Duodenal mucosa (tissue), 2 donors: ENCODE data around the gene INTS1.

Experiments
- H3K27ac ChIP-seq: one replicate; pipeline ENCODE4 v1.7.0; 2013; ENCODE audit warnings: low read depth, low read length
- H3K27me3 ChIP-seq, 2 donors: one replicate each; pipeline ENCODE4 v1.7.0; 2013; ENCODE audit warnings: low read length in 2 of 2, control low read depth in 1 of 2; ENCODE audit not compliant: insufficient read depth in 2 of 2, control insufficient read depth in 1 of 2
- H3K36me3 ChIP-seq, 2 donors: one replicate each; pipeline ENCODE4 v1.7.0; 2013; ENCODE audit warnings: low read length in 2 of 2, control low read depth in 1 of 2; ENCODE audit not compliant: insufficient read depth in 2 of 2, control insufficient read depth in 1 of 2
- H3K4me1 ChIP-seq, 2 donors: one replicate each; pipeline ENCODE4 v1.7.0; 2013; ENCODE audit warnings: low read length in 2 of 2, control low read depth in 1 of 2; ENCODE audit not compliant: insufficient read depth in 2 of 2, control insufficient read depth in 1 of 2
- H3K4me3 ChIP-seq, 2 donors: one replicate each; pipeline ENCODE4 v1.7.0; 2013; ENCODE audit warnings: low read length in 2 of 2, low read depth in 1 of 2
- H3K9ac ChIP-seq, 2 donors: one replicate each; pipeline ENCODE4 v1.7.0; 2013; ENCODE audit warnings: low read length in 2 of 2, low read depth in 1 of 2
- H3K9me3 ChIP-seq, 2 donors: one replicate each; pipeline ENCODE4 v1.7.0; 2013; ENCODE audit warnings: low read length in 2 of 2, control low read depth in 1 of 2; ENCODE audit not compliant: control insufficient read depth in 1 of 2

The INTS1 gene

GRCh38 chr7:1496531-1497292 is 7.5 kb downstream of the INTS1 start:
- Histone ChIP-seq H3K9ac (no peak overlapping the region), H3K4me1 (peaks cover 0 to under 1% of the 10 kb centered on the region in 2 donors), H3K9me3 (no peaks in the 10 kb centered on the region), H3K4me3 (no peak overlapping the region), H3K27ac (no peak overlapping the region), H3K36me3 (peaks cover 16 to 74% of the 10 kb centered on the region in 2 donors), H3K27me3 (no peaks in the 10 kb centered on the region)

- Histone ChIP-seq H3K9me3 (no peaks in the 10 kb centered on the region), H3K36me3 (peaks cover 18 to 78% of the 10 kb centered on the region in 2 donors), H3K4me3 (no peak overlapping the region), H3K9ac (no peak overlapping the region), H3K27ac (no peak overlapping the region), H3K4me1 (no peaks in the 10 kb centered on the region), H3K27me3 (no peaks in the 10 kb centered on the region)
Measured at GRCh38 chr7:1495564-1496242, 8.5 kb downstream of the INTS1 start.

- no peaks in the 10 kb centered on the region for H3K4me1 ChIP-seq
- no peaks in the 10 kb centered on the region for H3K9me3 ChIP-seq
- H3K9ac ChIP-seq, result no peak overlapping the region
- H3K4me3 ChIP-seq, result no peak overlapping the region
- H3K27me3 ChIP-seq, result no peaks in the 10 kb centered on the region
- H3K27ac ChIP-seq, result no peak overlapping the region
- peaks cover 17 to 78% of the 10 kb centered on the region in 2 donors for H3K36me3 ChIP-seq
Measured at GRCh38 chr7:1494866-1495563, 9.2 kb downstream of the INTS1 start.

GRCh38 chr7:1494447-1494846 is 9.7 kb downstream of the INTS1 start:
- Histone ChIP-seq H3K36me3 (peaks cover 19 to 78% of the 10 kb centered on the region in 2 donors), H3K9ac (no peak overlapping the region), H3K4me1 (no peaks in the 10 kb centered on the region), H3K27me3 (no peaks in the 10 kb centered on the region), H3K9me3 (no peaks in the 10 kb centered on the region), H3K4me3 (no peak overlapping the region), H3K27ac (no peak overlapping the region)

- H3K4me3 ChIP-seq, result no peak overlapping the region
- no peaks in the 10 kb centered on the region for H3K9me3 ChIP-seq
- no peak overlapping the region for H3K27ac ChIP-seq
- peaks cover 28 to 81% of the 10 kb centered on the region in 2 donors for H3K36me3 ChIP-seq
- no peak overlapping the region for H3K9ac ChIP-seq
- H3K4me1 ChIP-seq, result no peaks in the 10 kb centered on the region
- H3K27me3 ChIP-seq, result no peaks in the 10 kb centered on the region
Measured at GRCh38 chr7:1493571-1493970, 10.6 kb downstream of the INTS1 start.

- H3K4me1 ChIP-seq, result no peaks in the 10 kb centered on the region
- no peak overlapping the region for H3K9ac ChIP-seq
- H3K27ac ChIP-seq, result no peak overlapping the region
- H3K4me3 ChIP-seq, result no peak overlapping the region
- H3K27me3 ChIP-seq, result no peaks in the 10 kb centered on the region
- peaks cover 32 to 83% of the 10 kb centered on the region in 2 donors for H3K36me3 ChIP-seq
- H3K9me3 ChIP-seq, result no peaks in the 10 kb centered on the region
Measured at GRCh38 chr7:1493129-1493528, 11.1 kb downstream of the INTS1 start.

GRCh38 chr7:1492640-1493039 is 11.5 kb downstream of the INTS1 start:
- Histone ChIP-seq H3K9ac (no peak overlapping the region), H3K4me3 (no peak overlapping the region), H3K9me3 (no peaks in the 10 kb centered on the region), H3K4me1 (no peaks in the 10 kb centered on the region), H3K27me3 (no peaks in the 10 kb centered on the region), H3K36me3 (peaks cover 35 to 83% of the 10 kb centered on the region in 2 donors), H3K27ac (no peak overlapping the region)

GRCh38 chr7:1492221-1492620 is 12.0 kb downstream of the INTS1 start:
- peaks cover 40 to 83% of the 10 kb centered on the region in 2 donors for H3K36me3 ChIP-seq
- no peak overlapping the region for H3K9ac ChIP-seq

GRCh38 chr7:1490837-1491236 is 13.4 kb downstream of the INTS1 start:
- H3K36me3 ChIP-seq, result peaks cover 36 to 82% of the 10 kb centered on the region in 2 donors
- no peak overlapping the region for H3K27ac ChIP-seq
- no peaks in the 10 kb centered on the region for H3K4me1 ChIP-seq
- H3K27me3 ChIP-seq, result no peaks in the 10 kb centered on the region
- no peak overlapping the region for H3K9ac ChIP-seq
- no peaks in the 10 kb centered on the region for H3K9me3 ChIP-seq
- no peak overlapping the region for H3K4me3 ChIP-seq

More at GRCh38 chr7:1492221-1492620, 12.0 kb downstream of the INTS1 start:
- Histone ChIP-seq H3K27ac (no peak overlapping the region), H3K4me3 (no peak overlapping the region), H3K9me3 (no peaks in the 10 kb centered on the region), H3K27me3 (no peaks in the 10 kb centered on the region), H3K4me1 (no peaks in the 10 kb centered on the region)

- Histone ChIP-seq H3K36me3 (peaks cover 42 to 86% of the 10 kb centered on the region in 2 donors), H3K4me3 (no peak overlapping the region), H3K27me3 (no peaks in the 10 kb centered on the region), H3K9me3 (no peaks in the 10 kb centered on the region), H3K27ac (no peak overlapping the region), H3K9ac (no peak overlapping the region), H3K4me1 (no peaks in the 10 kb centered on the region)
Measured at GRCh38 chr7:1489336-1489735, 14.9 kb downstream of the INTS1 start.
